ENCODE data around the gene TTC7B.

Gene TTC7B

GRCh38 chr14:90715495-90715894, 100.7 kb downstream of the TTC7B start:
- no peak for DNase-seq (ENCODE audit: low read depth)
- TF ChIP-seq CTCF (IDR thresholded peaks at IDR 0.05; ENCODE audit: insufficient read depth, low read depth, low read length, missing control alignments), result no peak
- H3K4me3 ChIP-seq (ENCODE audit: low read depth, low read length), result no peak overlapping the region

DNA sequence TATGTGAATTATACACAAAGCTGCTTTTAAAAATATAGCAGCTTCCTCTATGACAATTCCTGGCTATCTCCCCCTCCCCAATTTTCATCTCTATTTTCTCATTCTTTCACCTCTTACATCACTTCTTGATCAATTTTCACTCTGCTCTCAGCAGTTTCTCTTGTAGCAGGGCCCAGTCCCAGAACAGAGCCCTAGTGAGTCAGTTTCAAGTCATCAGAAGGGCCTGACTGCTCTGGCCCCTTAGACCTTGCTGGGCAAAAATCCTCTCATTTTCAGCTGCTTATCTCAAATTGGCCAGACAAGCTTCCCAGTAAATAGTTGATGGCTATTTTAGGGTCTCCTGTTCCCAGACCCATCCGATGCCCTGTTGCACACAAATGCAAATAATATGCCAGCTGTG, 101.4 kb downstream of the TTC7B start:
- TF ChIP-seq CTCF (IDR thresholded peaks at IDR 0.05; ENCODE audit: insufficient read depth, low read depth, low read length, missing control alignments), result no peak
- no peak for DNase-seq (ENCODE audit: low read depth)
- H3K4me3 ChIP-seq (ENCODE audit: low read depth, low read length), result no peak overlapping the region

DNA sequence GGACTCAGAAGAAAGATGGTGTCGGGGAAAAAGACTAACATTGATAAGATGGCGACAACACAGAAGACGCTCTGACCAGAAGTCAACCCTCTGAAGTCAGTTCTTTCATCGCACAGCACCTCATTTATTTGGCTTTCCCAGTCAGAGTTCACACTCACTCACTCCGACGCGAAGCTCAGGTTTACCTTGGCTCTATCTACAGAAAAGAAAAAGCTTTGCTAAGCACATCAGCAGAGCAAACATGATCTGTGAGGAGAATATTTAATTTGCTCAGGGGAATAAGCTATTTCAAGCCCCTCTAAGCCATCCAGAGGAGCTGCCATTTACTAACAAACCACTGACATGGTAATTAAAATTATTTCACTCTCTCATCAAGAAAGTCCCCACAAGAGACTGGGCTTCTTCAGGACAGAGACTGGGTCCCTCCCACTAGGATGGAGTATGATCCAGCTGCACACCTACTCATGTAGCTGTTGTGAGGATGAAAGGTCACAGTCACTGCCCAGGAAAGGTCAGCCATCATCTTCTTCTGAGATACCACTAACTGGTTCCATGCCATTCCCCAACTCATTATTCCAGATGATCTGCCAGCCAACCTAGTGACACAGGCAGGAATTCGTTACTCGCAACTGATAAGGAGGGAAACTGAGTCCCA, 111.4 kb downstream of the TTC7B start:
- H3K4me3 ChIP-seq (ENCODE audit: low read depth, low read length), result no peak overlapping the region
- no peak for DNase-seq (ENCODE audit: low read depth)
- TF ChIP-seq CTCF (IDR thresholded peaks at IDR 0.05; ENCODE audit: insufficient read depth, low read depth, low read length, missing control alignments), result no peak

- no peak for TF ChIP-seq CTCF (IDR thresholded peaks at IDR 0.05; ENCODE audit: insufficient read depth, low read depth, low read length, missing control alignments)
- no peak overlapping the region for H3K4me3 ChIP-seq (ENCODE audit: low read depth, low read length)
- DNase-seq (ENCODE audit: low read depth), result no peak
These were observed 112.1 kb downstream of the TTC7B start for GRCh38 chr14:90703841-90704737.

DNA sequence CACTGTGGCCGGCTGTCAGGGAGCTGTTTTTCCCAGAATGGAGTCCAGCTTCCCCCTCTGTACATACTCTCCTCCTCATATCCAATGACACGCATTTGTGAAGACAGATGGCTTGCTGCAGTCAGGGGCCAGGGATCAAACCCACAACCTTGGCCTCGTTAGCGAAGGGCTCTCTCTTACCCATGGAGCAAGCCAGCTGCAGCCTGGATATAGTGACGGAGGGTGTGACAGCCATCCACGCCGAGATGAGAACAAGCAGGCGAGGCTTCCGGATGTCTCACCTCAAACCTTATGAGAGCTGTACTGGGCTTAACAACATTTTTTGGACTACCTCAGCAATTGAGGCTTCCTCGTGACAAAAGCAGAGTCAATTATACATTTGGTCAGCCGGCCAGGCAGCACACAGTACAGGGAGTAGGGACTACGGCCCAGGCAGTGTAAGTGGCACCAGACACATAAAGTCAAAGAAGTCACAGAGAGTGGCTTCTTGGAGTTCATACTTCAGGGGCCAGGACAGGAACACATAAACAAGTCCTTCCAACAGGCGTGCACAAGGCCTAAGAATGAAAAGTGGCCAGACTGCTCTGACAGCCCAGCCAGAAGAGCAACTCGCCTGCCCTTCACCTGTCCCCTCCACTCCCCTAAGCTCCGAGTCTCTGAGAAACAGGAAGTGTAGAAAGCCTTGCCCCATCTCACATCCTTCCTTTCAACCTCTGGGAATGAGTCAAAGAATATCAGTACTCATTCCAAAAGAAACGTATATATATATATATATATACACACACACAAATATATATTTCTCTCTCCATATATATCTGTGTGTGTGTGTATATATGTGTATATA, 115.1 kb downstream of the TTC7B start:
- no peak for DNase-seq (ENCODE audit: low read depth)
- no peak for TF ChIP-seq CTCF (IDR thresholded peaks at IDR 0.05; ENCODE audit: insufficient read depth, low read depth, low read length, missing control alignments)

GRCh38 chr14:90699016-90699415, 117.2 kb downstream of the TTC7B start:
- TF ChIP-seq CTCF (IDR thresholded peaks at IDR 0.05; ENCODE audit: insufficient read depth, low read depth, low read length, missing control alignments), result no peak
- DNase-seq (ENCODE audit: low read depth), result no peak
- H3K4me3 ChIP-seq (ENCODE audit: low read depth, low read length), result no peak overlapping the region

More for the DNA sequence above, 115.1 kb downstream of the TTC7B start:
- no peak overlapping the region for H3K4me3 ChIP-seq (ENCODE audit: low read depth, low read length)
